A673 (cell line): ENCODE data around the gene TFCP2L1.

Source experiments
- EZH2 ChIP-seq: fragments of 200-600 bp; sonication (generic); IDR thresholded peaks from 2 replicates; pipeline ENCODE4 v1.6.1; 2017; ENCODE audit warnings: borderline replicate concordance, low read depth, mild to moderate bottlenecking, mixed read lengths, antibody characterized with exemption, low read length; ENCODE audit not compliant: poor library complexity, severe bottlenecking
- TF ChIP-seq, protein P1 (sequence below): fragments of 300-800, 200-600 bp; sonication (generic); conservative IDR thresholded peaks from 2 replicates; pipeline ENCODE4 v1.5.1; 2017; ENCODE audit warnings: low read depth, mild to moderate bottlenecking, antibody characterized with exemption, low read length, moderate library complexity, mixed read lengths

DNA sequence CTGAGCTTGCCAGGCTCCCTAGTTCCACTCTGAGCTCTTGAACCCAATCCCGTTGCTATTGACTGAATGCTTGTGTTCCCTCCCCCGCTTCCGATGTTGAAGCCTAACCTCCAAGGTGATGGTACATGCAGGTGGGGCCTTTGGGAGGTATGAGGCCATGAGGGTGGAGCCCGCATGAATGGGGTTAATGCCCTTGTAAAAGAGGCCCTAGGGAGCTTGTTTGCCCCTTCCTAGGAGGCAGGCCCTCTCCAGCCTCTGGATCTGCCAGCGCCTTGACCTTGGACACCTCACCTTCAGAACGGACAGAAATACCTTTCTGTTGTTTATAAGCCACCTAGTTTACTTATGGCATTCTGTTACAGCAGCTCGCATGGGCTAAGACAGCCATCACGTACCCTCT lies 71.6 kb downstream of the TFCP2L1 start:
- TF ChIP-seq, protein P1, sequence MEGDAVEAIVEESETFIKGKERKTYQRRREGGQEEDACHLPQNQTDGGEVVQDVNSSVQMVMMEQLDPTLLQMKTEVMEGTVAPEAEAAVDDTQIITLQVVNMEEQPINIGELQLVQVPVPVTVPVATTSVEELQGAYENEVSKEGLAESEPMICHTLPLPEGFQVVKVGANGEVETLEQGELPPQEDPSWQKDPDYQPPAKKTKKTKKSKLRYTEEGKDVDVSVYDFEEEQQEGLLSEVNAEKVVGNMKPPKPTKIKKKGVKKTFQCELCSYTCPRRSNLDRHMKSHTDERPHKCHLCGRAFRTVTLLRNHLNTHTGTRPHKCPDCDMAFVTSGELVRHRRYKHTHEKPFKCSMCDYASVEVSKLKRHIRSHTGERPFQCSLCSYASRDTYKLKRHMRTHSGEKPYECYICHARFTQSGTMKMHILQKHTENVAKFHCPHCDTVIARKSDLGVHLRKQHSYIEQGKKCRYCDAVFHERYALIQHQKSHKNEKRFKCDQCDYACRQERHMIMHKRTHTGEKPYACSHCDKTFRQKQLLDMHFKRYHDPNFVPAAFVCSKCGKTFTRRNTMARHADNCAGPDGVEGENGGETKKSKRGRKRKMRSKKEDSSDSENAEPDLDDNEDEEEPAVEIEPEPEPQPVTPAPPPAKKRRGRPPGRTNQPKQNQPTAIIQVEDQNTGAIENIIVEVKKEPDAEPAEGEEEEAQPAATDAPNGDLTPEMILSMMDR, result no peak
- TF ChIP-seq EZH2, result no peak
